Suprapubic skin (tissue), 4 donors: ENCODE data around the gene WBP1L. TPM values are rescaled to one million over a fixed set of nuclear protein-coding genes. Genes with fewer than 3 reads are reported as not detected.

Experiments used
- DNase-seq, 2 donors: peaks; one replicate each; pipeline ENCODE4 v3.0.0-alpha.2; 2019; ENCODE audit warnings: low spot score in 2 of 2
- H3K27ac ChIP-seq: fragments of 200-600 bp; sonication (generic); one replicate; pipeline ENCODE4 v1.5.1; 2019
- H3K27me3 ChIP-seq: fragments of 200-600 bp; sonication (generic); one replicate; pipeline ENCODE4 v1.5.1; 2019
- H3K36me3 ChIP-seq: fragments of 200-600 bp; sonication (generic); one replicate; pipeline ENCODE4 v1.5.1; 2019
- H3K4me1 ChIP-seq: fragments of 200-600 bp; sonication (generic); one replicate; pipeline ENCODE4 v1.5.1; 2019
- H3K4me3 ChIP-seq: fragments of 200-600 bp; sonication (generic); one replicate; pipeline ENCODE4 v1.5.1; 2019; ENCODE audit warnings: mild to moderate bottlenecking
- H3K9me3 ChIP-seq: fragments of 200-600 bp; sonication (generic); one replicate; pipeline ENCODE4 v1.5.1; 2019
- CTCF ChIP-seq, 2 donors: fragments of 200-600 bp in 1 of 2; fragments of 450-650 bp in 1 of 2; sonication (generic) in 1 of 2; IDR thresholded peaks; one replicate each; pipeline ENCODE4 v1.5.1; 2016 to 2019; ENCODE audit warnings: antibody characterized with exemption in 2 of 2, mild to moderate bottlenecking in 1 of 2, moderate library complexity in 1 of 2
- EP300 ChIP-seq: sonication (generic); formaldehyde crosslinking; IDR thresholded peaks from one replicate; pipeline ENCODE4 v1.6.1; 2017; ENCODE audit warnings: antibody characterized with exemption
- POLR2A ChIP-seq, 2 donors: fragments of 450-650 bp; IDR thresholded peaks; one replicate each; pipeline ENCODE4 v1.6.1; 2017; ENCODE audit warnings: antibody characterized with exemption in 2 of 2, mild to moderate bottlenecking in 2 of 2, moderate library complexity in 2 of 2
- POLR2AphosphoS5 ChIP-seq, 3 donors: sonication (generic); formaldehyde crosslinking; IDR thresholded peaks; one replicate each; pipeline ENCODE4 v1.6.1; 2017; ENCODE audit warnings: antibody characterized with exemption in 3 of 3
- WGBS: methylation state at CpG from one replicate; pipeline ENCODE4 v1.1.5; 2018; 5-methylcytosine and 5-hydroxymethylcytosine counted together
- total RNA-seq, 4 donors: library from RNA; depleted of rRNA; stranded (reverse); fragments of >200 nt; gene quantifications; one replicate each; pipeline ENCODE4 v1.1.0, GENCODE V29; 2016

Gene WBP1L
- total RNA-seq, 4 donors from 2014 or later, result 103 to 166 (median 125) TPM

GRCh38 chr10:102712089-102712488 is 31.7 kb upstream of the WBP1L start:
- Histone ChIP-seq H3K36me3 (no peaks in the 10 kb centered on the region), H3K9me3 (no peaks in the 10 kb centered on the region), H3K4me1 (peaks cover 16% of the 10 kb centered on the region), H3K4me3 (no peak overlapping the region), H3K27me3 (no peaks in the 10 kb centered on the region), H3K27ac (no peak overlapping the region)
- no peak for DNase-seq
- 75% methylated on average over 4 of the region's 4 CpGs for WGBS
- TF ChIP-seq POLR2A (IDR thresholded peaks at IDR 0.05) (no peak), EP300 (no peak), POLR2AphosphoS5 (IDR thresholded peaks at IDR 0.05) (no peak), CTCF (IDR thresholded peaks at IDR 0.05) (no peak)

DNA sequence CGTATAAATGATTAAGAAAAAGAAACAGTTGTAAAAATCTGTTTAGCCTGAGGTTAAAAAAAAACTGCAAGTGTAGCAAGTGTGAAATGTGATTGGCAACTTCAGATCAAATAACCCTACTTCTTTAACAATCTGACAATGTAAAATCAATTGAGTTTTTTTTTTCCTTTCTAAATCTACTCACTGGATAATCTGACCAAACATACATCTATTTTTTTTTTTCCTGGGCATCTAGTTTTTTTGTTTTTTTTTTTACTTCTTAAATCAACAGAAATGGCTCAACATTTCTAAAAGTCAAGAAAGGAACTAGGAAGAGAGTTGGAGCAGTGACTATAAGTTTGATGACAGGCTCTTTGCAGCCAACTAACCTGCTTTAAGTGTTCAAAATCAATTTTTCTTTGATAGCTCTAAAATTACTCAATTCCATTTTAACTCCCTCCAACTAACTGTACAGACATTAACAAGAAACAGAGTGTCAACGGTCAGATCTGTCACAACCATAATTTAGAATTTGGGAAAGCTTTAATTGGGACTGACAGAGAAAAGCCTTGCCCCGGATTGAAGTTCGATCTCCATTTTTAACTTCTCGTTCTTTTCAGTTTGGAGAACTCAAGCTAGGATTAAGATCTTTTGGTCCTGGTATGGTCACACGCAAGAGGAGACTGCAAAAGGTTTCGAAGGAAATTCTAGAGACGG is 30.8 kb upstream of the WBP1L start:
- H3K36me3 ChIP-seq, result no peaks in the 10 kb centered on the region
- WGBS, result 9% methylated on average over 8 of the region's 8 CpGs
- peak overlapping the region; percentile 84 for H3K27ac ChIP-seq
- no peaks in the 10 kb centered on the region for H3K9me3 ChIP-seq
- no peak for DNase-seq
- H3K4me1 ChIP-seq, result peaks cover 11% of the 10 kb centered on the region
- peak overlapping the region; percentile 88 for H3K4me3 ChIP-seq
- TF ChIP-seq POLR2AphosphoS5 (IDR thresholded peaks at IDR 0.05) (no peak), CTCF (IDR thresholded peaks at IDR 0.05) (no peak), POLR2A (IDR thresholded peaks at IDR 0.05) (no peak), EP300 (no peak)
- no peaks in the 10 kb centered on the region for H3K27me3 ChIP-seq

DNA sequence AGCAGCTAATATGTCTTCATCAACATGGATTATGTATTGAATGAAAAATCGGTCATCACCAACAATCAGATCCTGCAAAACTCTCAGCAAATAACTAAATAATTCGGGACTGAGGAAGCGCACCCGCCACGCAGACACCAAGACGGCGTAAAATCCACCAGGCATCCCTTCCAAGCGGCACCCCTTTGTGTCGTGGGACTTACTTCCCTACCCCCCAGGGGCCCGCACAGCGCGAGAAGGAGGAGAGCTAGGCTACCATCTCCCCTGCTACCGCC is 30.3 kb upstream of the WBP1L start:
- Histone ChIP-seq H3K27me3 (no peaks in the 10 kb centered on the region), H3K36me3 (no peaks in the 10 kb centered on the region), H3K9me3 (no peaks in the 10 kb centered on the region), H3K4me1 (peaks cover 9% of the 10 kb centered on the region), H3K27ac (peak overlapping the region; percentile 84), H3K4me3 (peak overlapping the region; percentile 88)
- DNase-seq, result no peak
- TF ChIP-seq POLR2AphosphoS5 (IDR thresholded peaks at IDR 0.05) (no peak), EP300 (no peak), POLR2A (IDR thresholded peaks at IDR 0.05) (no peak), CTCF (IDR thresholded peaks at IDR 0.05) (no peak)
- WGBS, result 0% methylated on average over 5 of the region's 13 CpGs

DNA sequence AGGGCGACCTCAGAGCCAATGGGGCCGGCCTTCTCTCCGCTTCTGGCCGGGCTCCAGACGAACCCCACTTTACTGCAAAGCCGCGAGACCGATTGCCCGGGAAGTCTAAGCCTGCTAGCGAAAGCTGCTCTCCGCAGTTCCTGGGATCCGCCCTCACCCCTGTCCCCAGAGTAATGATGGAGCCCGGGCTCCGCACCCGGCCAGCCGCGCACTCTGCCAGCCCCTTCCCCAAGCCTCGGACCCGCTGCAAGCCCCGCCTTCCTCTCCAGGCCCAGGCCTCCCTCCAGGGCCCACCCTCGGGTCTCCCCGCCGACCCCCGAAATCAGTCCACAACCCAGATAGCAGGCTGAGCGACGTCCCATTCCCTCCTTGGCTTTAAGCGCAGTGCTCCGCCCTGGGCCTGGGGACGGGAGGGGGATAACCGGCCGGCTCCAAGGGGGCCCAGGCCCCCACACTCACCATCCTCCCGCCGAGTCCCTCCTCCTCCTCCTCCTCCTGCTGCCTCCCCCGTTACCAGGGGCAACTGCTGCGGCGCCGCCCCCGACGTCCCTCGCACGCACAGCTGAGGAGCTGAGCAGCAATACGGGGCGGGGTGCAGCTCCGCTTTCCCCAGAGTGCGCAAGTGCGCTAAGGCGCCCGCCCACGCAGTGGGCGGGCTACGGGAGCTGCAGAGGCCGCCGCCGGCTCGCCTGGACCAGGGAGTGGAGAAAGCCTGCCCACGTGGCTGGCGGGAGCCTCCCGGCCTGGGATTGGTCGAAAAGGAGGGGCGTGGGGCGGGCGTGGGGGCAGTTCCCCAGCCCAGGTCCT is 29.7 kb upstream of the WBP1L start, which contains the start of gene ARL3:
Gene ARL3 (minus strand): TSS at position 584 of the 807 bp plus-strand sequence. CDS start 122 bp downstream, at position 462.
- DNase-seq, result peak; percentile 97 to 98
- no peaks in the 10 kb centered on the region for H3K9me3 ChIP-seq
- WGBS, result 2% methylated on average over 27 of the region's 62 CpGs
- peak within 1 kb of the TSS; percentile 88 for H3K4me3 ChIP-seq
- H3K4me1 ChIP-seq, result peaks cover 9% of the 10 kb centered on the region
- H3K27me3 ChIP-seq, result no peaks in the 10 kb centered on the region
- TF ChIP-seq POLR2A (IDR thresholded peaks at IDR 0.05), result peak; percentile 18 to 25
- peak in 1 of 3 donors; percentile 23 for TF ChIP-seq POLR2AphosphoS5 (IDR thresholded peaks at IDR 0.05)
- TF ChIP-seq EP300, result no peak
- peak in 1 of 2 donors; percentile 56 for TF ChIP-seq CTCF (IDR thresholded peaks at IDR 0.05)
- no peaks in the 10 kb centered on the region for H3K36me3 ChIP-seq
- H3K27ac ChIP-seq, result peak within 1 kb of the TSS; percentile 84
